ENCODE measurements around the gene S100A12.
"Not testable (repeated sequence)": the region's sequence is repeated elsewhere in the genome, so short reads cannot be mapped to it uniquely, and the experiment has no call there.

Gene S100A12

DNA sequence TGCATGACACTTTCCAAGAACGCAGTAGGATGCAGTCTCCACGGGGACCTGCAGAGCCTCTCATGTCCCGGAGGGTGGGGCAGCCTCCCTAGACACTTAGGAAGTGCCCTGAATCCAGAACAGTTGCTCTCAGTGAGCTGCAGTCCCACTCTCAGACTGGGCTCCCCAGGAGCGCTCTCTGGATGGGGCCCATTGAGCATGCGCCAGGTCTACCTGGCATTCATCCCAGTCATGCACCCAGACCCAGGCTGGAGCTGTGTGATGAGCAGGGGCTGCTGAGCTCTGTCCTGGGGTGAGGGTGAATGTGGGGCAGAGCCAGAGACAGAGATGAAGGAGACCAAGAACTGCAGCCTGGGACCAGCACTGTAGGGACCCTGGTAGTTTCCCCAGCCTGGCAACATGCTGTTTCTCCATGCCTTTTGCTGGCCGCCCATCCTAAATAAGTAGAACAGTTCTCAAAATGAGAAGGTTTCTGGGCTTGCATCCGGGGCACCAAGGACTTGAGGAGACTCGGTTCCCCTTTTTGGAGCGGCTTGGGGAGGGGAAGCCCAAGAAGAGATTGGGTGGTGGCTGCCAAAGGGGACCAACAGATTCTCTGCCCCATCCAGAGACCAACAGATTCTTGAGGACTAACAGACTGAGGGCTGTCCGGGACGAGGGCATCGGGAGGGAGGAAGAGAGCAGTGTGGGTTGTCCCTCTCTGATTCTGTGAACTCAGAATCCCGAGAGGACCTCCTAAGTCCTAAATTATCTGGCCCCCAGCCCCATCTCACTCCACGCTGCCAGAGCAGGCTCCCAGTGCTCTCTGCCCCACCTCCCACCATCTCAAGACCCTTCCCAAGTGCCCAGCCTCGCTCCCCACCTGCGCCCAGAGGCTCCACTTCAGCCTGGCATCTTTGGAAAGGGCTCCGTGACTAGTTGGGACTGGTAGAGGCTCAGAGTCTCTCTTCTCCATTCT is 25.8 kb downstream of the S100A12 start:
- no peak for DNase-seq

DNA sequence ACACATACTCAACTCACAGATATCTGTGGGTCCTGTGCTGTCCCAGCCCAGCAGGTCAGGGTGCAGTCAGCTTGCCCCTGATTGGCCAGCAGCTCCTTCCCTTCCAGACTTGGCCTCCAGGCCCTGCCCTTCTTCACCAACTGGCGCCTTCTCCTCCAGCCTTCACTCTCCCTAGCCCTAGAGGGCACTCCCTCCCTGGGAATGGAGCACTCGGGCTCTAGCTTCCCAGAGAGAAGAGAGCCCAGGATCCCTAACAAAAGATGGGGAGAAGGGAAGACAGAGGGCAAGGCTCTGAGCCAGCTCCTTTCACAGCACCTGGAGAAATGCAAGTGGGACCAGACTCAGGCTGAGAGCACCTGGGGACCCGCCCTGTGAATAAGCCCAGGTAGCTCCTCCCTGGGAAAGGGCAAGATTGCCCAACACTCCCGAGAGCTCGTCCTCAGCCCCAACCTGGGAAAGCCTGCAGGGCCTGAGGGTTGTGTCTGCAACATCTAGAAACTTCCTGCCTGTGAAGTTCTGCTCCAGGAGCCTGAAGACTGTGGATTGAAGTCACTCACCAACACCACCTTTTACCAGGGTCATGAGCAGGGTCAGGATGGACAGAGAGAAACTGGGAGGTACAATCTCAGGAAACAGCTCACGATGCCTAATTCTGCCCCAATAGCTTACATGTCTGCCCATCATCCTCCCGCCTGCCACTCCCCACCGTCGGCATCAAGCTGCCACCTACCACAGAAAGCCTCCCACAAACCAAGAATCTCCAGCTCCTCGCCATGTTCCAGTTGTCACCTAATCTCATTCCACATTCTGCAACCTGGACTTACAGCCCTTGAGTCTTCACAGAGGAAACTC is 26.7 kb downstream of the S100A12 start, which contains the start of gene PGLYRP4:
Gene PGLYRP4, minus strand, starts transcription at position 331 of the 852 bp plus-strand sequence. CDS start 909 bp downstream, outside the sequence.
- DNase-seq, result no peak

DNA sequence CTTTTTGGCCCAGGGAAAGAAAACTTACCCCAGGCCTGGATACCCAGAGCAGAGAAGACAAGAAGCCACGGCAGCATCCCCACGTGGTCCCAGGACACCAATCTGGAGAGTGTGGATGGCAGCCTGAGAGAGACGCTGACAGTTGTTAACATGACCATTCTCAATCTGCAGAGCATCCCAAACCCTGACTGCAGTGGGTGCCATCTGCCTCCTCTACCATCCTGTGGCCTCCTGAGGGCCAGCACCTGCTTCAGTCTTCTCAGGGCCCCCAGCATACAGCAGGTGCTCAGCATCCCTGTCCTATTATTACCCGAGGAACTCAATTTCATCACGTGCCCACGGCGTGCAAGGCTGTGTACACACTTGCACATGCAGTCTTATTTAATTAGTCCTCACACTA is 27.6 kb downstream of the S100A12 start:
- no peak for DNase-seq

DNA sequence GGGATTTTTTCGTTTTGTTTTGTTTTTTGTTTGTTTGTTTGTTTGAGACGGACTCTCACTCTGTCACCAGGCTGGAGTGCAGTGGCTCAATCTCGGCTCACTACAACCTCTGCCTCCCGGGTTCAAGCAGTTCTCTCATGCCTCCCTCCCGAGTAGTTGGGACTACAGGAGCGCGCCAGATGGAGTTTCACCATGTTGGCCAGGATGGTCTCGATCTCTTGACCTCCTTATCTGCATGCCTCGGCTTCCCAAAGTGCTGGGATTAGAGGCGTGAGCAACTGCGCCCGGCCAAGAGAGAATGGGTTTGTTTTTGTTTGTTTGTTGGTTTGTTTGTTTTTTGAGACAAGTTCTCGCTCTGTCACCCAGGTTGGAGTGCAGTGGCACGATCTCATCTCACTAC is 28.4 kb downstream of the S100A12 start:
- DNase-seq, result not testable (repeated sequence)

DNA sequence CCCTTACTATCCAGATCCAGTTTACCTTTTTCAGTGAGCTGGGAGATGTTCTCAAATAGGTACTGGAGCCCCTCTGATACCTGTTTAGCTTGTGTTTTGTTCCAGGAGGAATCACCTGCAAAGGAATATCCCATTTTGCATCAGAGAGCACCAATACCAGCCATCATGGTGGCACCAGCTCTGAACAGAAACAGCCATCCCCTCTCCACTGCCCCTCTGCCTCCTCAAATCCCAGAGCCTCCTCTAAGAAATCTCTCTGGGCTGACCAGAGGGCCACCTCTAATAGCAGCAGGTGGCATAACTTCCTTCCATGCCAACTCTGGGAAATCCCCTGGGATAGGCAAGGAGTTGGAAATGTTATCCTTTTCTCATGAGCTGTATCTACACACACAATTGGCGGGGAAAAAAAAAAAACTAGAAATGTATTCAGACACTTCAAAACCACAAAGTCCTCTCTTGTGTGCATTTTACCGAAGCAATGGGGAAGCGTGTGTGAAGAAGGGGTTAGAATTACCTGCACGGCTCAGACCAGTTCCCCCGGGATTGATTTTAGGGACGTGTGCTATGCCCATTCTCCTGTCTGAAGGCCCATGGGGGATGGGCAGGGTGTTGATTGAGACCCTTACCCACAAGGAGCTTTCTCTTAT is 29.2 kb downstream of the S100A12 start:
- DNase-seq, result peak; percentile 99

DNA sequence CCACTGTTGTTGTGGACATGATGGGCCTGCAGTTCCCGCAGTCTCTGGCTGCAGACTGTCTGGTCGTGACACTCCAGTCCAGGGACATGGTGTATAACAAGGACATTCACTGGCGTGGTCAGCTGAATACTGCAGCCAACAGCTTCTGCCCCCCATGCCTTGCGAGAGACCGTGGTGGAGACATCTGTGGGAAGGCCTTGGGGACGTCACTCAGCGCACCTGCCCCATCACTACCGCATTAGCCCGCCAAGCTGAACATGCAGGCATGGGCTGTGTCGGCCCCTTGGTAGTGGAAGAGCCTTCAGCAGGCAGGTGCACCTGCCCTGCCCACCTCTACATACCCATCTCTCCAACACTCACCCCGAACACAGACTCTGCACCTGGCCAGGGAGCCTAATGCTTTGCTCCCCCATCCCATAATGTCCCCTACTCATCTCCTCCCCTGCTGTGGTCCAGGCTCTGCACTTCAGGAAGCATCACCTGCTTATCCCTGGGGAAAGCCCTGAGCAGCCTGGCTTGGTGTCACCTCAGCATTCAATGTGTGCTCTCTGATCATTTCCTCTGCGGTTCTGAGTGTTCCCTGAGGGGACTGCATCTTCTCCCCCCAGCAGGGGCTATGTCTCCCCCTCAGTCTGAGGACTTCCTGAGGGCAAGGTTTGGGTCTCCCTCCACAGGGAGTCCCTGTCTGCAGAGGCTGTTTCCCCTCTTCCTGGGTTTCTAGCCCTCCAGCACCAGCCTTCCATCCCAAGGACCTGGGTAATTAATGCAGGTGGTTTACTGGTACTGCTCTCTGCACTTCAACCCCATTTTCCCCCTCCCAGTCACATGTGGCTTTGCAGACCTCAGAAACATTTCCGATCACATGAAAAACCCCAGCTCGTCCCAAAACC is 30.0 kb downstream of the S100A12 start:
- DNase-seq, result peak; percentile 97

DNA sequence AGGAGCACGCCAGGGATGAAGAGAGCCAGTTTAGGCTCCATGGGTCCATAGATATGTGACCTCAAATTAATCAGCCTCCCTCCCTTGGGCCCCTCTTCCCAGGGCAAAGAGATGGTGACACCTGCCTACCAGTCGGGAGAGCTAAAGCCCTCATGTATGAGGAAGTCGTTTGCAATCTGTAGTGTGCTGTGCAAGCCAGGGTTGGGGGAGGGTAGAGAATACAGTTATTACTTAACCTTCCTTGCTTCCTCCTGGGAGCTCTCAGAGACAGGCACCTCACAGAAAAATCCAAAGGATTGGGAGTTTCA is 30.7 kb downstream of the S100A12 start:
- DNase-seq, result peak; percentile 44

DNA sequence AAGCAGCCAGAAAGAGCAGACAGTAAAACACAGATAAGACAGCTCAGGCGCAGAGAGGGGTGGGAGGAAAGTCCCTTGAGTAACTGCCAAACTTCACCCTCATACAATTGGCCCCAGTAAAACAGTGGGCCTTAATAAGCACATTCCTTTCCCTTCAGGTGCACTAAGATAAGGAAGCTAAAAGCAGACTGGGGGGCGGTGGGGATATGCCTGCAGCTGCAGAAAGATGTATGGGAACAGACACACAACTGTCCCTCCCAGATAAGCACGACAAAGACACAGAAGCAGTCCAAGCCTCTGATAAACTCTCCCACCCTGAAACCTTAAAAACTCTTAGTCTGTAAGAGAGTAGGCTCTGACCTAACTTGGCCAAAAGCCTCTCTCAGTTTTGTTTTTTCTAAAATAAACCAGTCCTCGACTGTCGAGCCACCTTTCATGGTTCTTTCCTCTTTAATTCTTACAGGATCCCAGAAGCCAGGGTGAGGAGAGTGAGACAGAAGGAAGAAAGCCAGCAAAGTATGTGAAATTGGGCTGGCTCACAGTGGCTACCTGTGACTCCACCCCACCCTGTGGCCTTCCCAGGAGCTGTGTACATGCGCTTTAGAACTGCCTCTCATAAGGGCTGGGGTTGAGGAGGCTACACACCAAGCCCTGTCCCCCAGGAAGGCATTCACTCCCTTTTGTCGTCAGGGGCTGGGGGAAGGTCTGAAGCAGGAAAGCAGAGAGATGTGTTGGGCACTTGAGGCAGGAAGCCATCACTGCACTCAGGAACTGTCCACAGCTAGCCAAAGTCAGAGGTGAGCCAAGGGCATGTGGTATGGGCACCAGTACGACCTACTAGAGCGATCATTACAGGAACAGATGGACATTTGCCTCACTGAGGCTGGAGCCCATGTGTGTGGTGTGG is 31.4 kb downstream of the S100A12 start:
- DNase-seq, result no peak

DNA sequence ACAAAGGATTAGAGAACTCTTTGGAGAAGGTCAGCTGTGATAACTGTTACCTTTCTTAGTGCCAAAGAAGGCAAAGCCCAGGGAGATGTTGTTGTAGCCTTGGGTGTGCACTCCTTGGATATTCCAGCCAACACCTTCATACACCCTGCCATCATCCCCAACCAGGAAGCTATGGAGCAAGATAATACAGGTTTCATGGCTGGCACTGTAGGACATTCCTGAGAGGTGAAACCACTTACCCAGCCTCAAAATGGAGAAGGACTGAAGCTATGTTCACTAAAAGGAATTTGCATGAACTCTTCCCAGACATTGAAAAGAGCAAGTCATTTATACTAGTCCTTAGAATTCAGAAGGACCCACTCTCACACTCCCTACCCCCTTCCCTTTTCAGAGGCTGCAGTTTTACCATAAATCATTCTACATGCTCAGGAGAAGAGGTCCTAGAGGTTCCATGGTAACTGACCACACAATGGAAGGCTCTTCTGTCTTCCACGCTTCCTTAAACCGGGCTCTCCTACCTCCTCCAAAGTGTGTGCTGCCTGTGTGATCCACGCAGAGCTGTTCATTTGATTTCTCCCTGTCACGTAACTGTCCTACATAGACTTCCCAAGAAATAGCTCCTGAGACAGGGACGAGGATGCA is 32.3 kb downstream of the S100A12 start:
- DNase-seq, result peak; percentile 94

DNA sequence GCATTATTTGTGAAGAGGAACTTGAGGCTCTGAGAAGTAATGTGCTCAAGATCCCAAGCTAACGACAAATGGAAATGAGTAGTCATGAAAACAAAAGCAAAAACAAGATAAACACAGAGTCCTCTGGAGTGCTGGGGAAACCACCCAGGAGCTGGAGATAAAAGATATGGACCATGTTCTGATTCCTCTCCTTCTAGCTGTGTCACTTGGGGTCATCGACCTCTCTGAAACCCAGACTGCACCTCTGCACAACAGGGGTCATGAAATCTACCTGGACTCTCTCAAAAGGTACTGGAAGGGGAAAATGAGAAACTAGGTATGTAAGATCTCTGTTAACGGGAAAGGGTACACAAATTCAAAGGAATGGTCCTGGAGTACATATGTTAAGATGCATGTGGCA is 33.2 kb downstream of the S100A12 start:
- DNase-seq, result no peak

DNA sequence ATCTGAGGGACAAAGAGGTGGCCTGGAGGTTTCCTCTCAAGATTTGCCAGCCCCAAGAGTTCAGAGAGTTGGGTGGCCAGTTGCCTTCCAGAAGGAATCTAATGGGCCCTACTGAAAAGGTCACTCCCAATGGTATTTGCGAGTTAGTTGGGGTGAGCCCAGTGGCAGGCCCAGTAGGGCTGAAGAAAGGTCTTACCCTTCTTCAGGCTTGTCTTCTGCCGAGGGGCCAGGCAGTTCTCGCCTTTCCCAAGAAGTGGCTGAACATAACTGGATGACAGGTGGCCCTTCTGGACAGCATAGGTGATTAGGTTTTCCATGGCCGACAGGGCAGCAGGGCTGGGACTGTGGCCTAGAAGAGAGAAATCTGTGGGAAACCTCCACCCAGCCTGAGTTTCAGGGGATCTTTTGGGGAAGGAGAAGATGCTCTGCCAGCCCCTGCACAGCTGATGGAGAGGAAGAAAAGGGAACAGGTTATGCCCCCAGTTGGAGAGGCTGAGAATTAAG is 33.9 kb downstream of the S100A12 start:
- no peak for DNase-seq

DNA sequence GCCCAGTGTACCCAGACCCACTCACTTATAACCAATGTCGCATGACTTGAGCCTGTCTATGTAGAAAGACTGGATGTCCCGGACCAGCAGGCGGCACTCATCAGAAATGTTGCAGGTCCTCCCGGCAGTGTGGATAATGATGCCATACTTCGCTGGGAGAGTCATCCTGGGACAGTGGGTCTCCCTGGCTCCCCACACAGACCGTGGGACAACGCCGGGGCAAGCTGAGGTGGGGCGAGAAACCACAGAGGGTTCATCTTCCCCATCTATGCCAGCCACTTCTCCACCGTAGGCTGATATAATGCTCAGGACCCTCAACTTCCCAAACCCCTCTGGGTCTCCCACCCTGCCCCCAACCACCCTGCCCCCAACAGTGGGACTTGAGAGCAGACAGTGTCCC is 35.1 kb downstream of the S100A12 start:
- DNase-seq, result no peak

DNA sequence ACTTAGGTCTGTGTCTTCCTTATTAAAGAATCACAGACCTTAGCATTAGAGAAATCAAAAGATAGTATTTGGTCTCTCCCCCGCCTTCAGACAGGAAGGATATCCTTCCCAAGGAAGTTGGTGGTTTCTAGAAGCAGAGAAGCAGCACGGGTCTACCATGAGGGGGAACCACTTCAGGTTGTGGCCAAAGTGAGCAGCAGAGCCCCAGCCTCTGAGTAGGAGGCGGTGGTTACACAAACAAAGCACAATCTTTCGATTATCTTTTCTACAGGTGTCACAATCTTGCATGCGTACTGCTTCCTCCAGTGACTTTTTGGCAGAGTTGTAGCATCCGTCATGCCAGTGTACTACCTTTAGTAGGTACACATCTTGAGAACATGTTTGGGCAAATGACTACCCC is 35.6 kb downstream of the S100A12 start:
- DNase-seq, result no peak

DNA sequence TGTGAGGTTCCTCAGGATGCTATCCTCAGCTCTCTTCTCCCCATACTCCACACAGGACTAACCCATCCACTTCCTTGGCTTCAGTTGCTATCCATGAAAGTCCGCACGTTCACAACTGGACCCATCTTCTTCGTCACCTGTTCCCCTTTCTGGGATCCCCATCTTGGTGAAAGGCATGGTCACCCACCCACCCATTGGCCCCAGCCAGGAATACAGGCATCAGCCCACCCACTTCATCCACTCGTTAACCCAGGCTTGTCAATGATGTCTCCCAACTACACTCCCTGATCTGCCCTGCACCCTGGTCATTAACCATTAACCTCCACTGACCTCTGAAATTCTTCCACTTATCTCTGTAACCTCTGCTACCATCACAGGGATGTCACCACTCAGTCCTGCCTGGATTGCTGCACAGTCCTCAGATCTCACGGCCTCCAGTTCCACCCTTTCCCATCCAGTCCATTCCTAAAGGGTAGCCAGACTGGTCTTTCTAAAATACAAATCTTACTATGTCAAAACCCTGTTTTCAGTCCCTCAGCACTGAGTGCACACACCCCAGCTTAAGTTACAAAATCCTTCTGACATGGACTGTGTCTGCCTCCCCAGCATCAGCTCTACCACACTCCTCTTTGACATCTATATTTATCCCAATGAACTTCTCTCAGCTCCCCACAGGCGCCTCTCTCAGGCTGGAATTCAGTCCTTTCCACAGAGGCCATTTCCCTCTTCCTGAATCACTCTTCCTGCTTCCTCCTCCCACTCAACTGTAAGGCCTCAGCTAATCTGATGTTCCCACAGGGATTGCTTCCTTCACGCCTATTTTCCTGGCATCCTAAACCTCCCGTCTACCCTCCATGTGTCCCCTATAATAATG is 37.2 kb downstream of the S100A12 start:
- no peak for DNase-seq

DNA sequence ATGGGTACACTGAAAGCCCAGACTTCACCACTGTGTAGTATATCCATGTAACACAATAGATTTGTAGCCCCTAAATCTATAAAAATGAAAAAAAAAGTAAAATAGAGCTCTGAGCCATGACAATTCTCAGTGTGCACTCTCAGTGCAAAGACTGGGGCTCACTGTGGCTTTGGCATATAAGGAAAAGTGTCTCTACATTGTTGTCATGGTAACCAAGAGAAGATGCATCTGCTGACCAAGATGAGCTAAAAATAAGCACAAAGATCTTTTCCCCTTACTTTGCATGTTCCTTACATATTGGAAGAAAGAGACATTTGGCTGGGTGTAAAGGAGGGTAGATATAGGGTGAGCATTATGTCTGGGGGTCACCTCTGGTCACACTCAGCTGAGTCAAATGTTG is 38.8 kb downstream of the S100A12 start:
- DNase-seq, result no peak

DNA sequence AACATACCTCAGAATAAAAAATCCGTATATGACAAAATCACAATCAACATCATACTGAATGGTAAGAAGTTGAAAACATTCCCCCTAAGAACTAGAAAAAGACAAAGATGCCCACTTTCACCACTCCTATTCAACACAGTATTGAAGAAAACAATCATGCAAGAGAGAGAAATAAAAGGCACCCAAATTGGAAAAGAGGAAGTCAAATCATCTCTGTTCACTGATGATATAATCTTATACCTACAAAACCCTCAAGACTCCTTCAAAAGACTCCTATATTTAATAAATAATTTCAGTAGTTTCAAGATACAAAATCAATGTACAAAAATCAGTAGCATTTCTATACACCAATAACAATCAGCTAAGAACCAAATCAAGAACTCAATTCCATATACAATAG is 41.5 kb downstream of the S100A12 start:
- no peak for DNase-seq

DNA sequence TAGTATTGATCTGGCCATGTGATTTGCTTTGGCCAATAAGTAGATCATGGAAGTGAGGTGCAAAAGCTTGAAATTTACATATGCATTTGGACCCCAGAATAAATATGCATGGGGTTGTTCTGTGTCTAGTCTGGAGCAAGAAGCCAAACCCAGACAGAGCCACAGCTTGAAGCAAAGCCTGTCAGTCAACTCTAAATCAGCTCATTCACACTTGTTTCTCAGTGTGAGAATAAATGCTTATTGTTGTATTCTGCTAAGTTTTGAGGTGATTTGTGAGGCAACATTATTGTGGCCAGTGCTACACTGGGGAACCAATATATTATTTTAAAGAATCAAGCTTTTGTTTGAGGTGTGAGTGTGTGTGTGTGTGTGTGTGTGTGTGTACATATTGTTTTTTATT is 50.5 kb downstream of the S100A12 start:
- DNase-seq, result no peak

Data from NCI-H187 treated with DMSO at 0.1 percent for 48 hours (cell line).